ENCODE results near the gene SCD5. TPM values are rescaled to one million over a fixed set of nuclear protein-coding genes. Genes with fewer than 3 reads are reported as not detected.

The SCD5 gene
- total and polyA plus RNA-seq, 2 donors (not counting 1 experiment from before 2014, with no cell fraction given): 0.03 TPM; not detected in 1

- no peak overlapping the region for H3K27ac Mint-ChIP-seq
- Histone ChIP-seq H3K4me1 (ENCODE audit: control insufficient read depth in 2 of 2, insufficient read depth in 2 of 2, low read length in 2 of 2) (no peaks in the 10 kb centered on the region), H4K20me1 (ENCODE audit: control insufficient read depth, insufficient read depth, low read length, poor library complexity, severe bottlenecking) (no peaks in the 10 kb centered on the region), H3K9ac (ENCODE audit: low read length) (no peak overlapping the region), H3K4me2 (replicated peaks; ENCODE audit: low read depth, low read length, poor library complexity, severe bottlenecking) (no peak overlapping the region), H3K79me2 (ENCODE audit: control insufficient read depth, insufficient read depth, low read length) (no peaks in the 10 kb centered on the region), H2AFZ (ENCODE audit: insufficient read depth, low read depth, low read length, poor library complexity, severe bottlenecking) (no peak overlapping the region), H3K36me3 (replicated peaks in 1 of 2; ENCODE audit: control extremely low read depth in 1 of 2, control insufficient read depth in 1 of 2, extremely low read depth in 1 of 2, insufficient read depth in 2 of 2, low read length in 1 of 2) (no peaks in the 10 kb centered on the region), H3K9me3 (ENCODE audit: control extremely low read depth in 1 of 3, control insufficient read depth in 2 of 3, insufficient read depth in 1 of 3, low read length in 2 of 3) (no peaks in the 10 kb centered on the region), H3K4me3 (ENCODE audit: control extremely low read depth in 1 of 5, extremely low read depth in 1 of 5, insufficient read depth in 1 of 5, low read depth in 2 of 5, low read length in 4 of 5) (no peak overlapping the region), H3K27ac (ENCODE audit: low read length in 2 of 2) (no peak overlapping the region), H3K27me3 (replicated peaks in 1 of 4; ENCODE audit: control extremely low read depth in 1 of 4, control insufficient read depth in 3 of 4, insufficient read depth in 4 of 4, low read length in 3 of 4) (peaks cover 0 to 2% (median 0%) of the 10 kb centered on the region in 4 experiments)
- 86% methylated on average over 3 of the region's 6 CpGs for WGBS (ENCODE audit: insufficient coverage)
- DNase-seq: no peak
- peaks cover 3% of the 10 kb centered on the region for H3K27me3 Mint-ChIP-seq
- ATAC-seq (ENCODE audit: low read depth): no peak
- no peaks in the 10 kb centered on the region for H3K9me3 Mint-ChIP-seq (ENCODE audit: insufficient read depth)
- intact Hi-C loops (cut with micrococcal nuclease): no loop called here
- TF ChIP-seq EZH2 (IDR thresholded peaks at IDR 0.05; ENCODE audit: borderline replicate concordance, insufficient read depth, low read depth, low read length, poor library complexity, severe bottlenecking) (no peak), CTCF (IDR thresholded peaks at IDR 0.05) (no peak)
- POLR2A ChIA-PET: no interaction called here
- H3K4me1 Mint-ChIP-seq: no peaks in the 10 kb centered on the region
- no peak overlapping the region for H3K4me3 Mint-ChIP-seq
- CTCF ChIA-PET: no interaction called here
Measured at GRCh38 chr4:82747686-82748575, 50.7 kb downstream of the SCD5 start.

All from B cell (primary cell).